SIG-M5 treated with dmso at 0.1 percent for 504 hours (cell line): ENCODE measurements around the gene FLOT2.
A peak's percentile ranks its signal among the peaks of the same experiment; 100 is the strongest.

ENCODE experiments used
- DNase-seq: peaks from one replicate; lab custom pipeline; 2025; ENCODE audit not compliant: unreplicated experiment; lab: John Stamatoyannopoulos, UW

FLOT2 gene

GRCh38 chr17:28875848-28876550 is 21.5 kb downstream of the FLOT2 start:
- no peak for DNase-seq

GRCh38 chr17:28874750-28875149 is 22.8 kb downstream of the FLOT2 start:
- no peak for DNase-seq

GRCh38 chr17:28873839-28874238 is 23.7 kb downstream of the FLOT2 start:
- DNase-seq: no peak

- DNase-seq: no peak
These were observed 26.4 kb downstream of the FLOT2 start for GRCh38 chr17:28871056-28871579.

GRCh38 chr17:28867276-28867675 is 30.3 kb downstream of the FLOT2 start:
- DNase-seq: no peak

- peak; percentile 29 for DNase-seq
These were observed 31.4 kb downstream of the FLOT2 start for GRCh38 chr17:28865946-28866752.

DNA sequence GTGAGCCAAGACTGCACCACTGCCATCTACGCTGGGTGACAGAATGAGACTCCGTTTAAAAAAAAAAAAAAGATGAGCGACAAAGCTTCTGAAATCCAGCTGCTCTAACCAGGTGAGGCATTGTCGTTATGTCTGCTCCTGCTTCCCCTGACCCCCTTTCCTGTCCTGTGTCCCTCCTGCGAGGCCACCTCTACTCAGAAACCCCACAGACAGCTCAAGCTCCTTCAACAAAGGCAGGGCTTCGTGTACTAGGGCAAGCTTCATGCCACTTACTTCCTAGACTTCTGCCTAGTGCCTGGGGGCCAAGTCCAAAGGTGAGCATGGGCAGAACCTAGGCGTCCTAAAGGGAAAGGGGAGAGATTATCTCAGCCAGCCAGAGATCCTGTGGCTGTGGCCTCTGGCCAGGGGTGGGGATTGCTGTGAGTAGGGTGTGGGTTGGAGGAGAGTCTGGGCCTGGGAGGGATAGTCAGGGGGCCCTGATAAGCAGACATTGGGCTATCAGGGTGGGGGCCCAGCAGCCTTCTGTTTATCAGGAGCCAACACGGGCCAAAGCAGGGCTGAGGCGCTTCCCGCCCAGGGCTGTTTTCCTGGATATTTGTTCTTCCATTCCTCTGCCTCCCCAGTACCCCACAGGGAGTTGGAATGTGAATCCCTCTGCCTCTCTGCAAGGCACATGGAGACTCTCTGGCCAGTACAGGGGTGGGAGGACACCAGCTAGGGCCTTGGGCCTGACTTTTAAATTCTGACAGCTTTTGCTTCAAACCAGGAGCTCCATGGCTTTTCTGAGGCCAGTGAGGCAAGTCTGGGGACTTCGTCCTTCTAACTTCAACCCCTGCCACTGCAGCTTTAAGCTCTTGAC is 32.3 kb downstream of the FLOT2 start:
- no peak for DNase-seq

- no peak for DNase-seq
These were observed 33.6 kb downstream of the FLOT2 start for GRCh38 chr17:28863953-28864352.

DNA sequence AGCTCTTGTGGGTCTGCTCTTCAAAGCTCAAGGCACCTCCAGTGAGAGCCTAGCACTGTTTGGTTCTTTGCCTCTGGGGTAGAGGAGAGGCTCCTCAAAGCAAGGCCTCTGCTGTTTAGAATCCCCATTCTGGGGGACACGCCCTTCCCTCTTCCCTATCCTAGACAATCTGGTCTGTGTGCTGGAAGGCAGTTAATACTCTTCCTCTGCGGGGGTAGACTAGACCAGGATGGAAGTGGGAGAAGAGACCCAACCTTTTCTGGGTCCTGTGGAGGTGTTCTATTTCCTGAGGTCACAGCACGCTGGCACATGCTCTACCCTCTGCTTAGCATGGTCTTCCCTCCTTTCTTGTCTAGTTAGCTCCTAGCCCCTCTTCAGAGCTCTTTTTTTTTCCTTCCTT is 35.0 kb downstream of the FLOT2 start:
- no peak for DNase-seq

GRCh38 chr17:28861393-28862203 is 35.9 kb downstream of the FLOT2 start:
- no peak for DNase-seq

DNA sequence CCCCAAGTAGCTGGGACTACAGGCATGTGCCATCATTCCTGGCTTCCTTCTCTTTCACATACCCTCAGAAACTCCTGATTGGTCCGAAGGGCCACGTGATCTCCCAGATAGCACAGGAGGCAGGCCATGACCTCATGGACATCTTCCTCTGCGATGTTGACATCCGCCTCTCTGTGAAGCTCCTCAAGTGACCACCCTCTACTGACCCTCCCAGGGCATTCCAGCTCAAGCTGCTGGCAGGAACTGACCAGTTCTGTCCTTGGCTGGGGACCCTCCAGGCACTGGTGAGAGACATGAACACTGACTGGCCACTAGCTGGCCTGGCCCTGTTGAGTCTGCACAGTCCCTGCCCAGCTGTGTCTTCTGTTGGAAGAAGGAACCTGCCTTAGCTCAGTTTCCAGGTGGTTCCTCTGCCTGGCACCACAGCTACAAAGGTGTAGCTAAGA is 37.1 kb downstream of the FLOT2 start:
- DNase-seq: no peak

DNA sequence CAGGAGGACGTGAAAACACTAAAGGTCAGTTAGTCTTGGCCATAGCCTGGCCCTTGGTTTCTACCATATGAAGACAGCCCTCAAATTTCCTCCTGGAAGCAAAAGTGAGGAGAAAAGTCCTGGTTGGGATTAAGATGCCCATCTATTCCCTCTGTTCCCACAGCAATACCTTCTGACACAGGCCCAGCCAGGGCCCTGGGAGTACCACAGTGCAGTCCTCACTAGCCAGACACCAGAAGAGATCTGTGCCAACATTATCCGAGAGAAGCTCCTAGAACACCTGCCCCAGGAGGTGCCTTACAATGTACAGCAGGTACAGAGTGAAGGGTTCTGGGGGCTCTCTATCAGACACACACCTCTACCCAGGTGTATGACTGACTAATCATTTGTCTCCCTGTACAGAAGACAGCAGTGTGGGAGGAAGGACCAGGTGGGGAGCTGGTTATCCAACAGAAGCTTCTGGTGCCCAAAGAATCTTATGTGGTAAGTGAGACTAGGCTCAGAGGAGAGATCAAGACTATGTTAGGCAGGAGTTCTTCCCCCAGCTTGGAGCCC is 38.7 kb downstream of the FLOT2 start:
- DNase-seq: no peak

DNA sequence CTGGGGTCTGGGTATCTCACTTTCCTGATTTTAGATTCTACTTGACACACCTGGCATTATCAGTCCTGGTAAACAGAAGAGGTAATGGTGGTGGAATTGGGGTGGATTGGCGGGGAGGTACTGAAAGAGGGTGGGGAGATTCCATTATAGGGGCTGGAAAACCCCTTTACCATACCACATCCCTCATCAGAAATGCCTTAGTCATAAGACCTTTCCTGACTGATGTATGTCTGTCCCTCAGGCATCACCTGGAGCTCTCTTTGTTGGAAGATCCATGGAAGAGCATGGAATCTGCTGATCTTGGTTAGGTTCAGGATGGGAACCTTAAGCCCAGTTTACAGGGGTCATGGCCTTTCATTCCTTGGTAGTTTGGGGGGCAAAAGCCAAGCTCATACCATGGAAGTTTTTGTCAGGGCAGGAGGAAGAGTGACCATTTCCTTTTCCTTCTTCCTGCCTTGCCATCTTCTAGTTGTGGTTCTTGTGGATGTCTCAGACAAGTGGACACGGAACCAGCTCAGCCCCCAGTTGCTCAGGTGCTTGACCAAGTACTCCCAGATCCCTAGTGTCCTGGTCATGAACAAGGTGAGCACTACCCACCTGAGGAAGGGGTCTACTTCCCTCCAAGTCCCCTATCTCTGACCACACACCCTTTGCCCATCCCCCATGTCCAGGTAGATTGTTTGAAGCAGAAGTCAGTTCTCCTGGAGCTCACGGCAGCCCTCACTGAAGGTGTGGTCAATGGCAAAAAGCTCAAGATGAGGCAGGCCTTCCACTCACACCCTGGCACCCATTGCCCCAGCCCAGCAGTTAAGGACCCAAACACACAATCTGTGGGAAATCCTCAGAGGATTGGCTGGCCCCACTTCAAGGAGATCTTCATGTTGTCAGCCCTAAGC is 39.4 kb downstream of the FLOT2 start:
- no peak for DNase-seq

GRCh38 chr17:28856028-28856574 is 41.4 kb downstream of the FLOT2 start:
- DNase-seq: no peak

- DNase-seq: no peak
These were observed 42.2 kb downstream of the FLOT2 start for GRCh38 chr17:28855336-28855679.

GRCh38 chr17:28854457-28855335 is 42.8 kb downstream of the FLOT2 start, which contains the start of gene ERAL1:
ERAL1 (plus strand) TSS chr17:28855016; CDS start chr17:28855035, 19 bp downstream.
- DNase-seq: peak; percentile 88

- no peak for DNase-seq
These were observed 44.2 kb downstream of the FLOT2 start for GRCh38 chr17:28853295-28853694.

DNA sequence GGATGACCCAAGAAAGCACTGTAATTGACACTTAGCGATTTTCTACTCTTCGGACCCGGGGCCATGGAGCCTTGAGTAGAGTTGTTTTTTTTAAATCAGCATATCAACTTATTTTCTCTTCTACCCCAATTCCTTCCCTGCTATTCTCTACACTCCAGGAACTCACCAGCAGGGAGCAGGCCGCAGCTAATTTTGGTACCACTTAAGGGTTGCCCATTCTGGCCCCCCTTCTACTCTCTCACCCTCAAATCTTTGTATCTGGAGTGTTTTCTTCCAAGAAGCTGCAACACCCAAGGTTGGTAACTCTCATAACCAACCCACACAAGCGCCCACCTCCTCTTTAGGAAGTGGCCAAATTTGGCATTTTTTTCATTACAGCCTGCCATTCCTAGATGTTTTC is 48.3 kb downstream of the FLOT2 start:
- no peak for DNase-seq
